ENCODE measurements around the gene BMERB1. TPM values are rescaled to one million over a fixed set of nuclear protein-coding genes. Genes with fewer than 3 reads are reported as not detected.

Gene BMERB1
- total and polyA plus RNA-seq, 7 donors = 26.6 to 133 (median 41.3) TPM

DNA sequence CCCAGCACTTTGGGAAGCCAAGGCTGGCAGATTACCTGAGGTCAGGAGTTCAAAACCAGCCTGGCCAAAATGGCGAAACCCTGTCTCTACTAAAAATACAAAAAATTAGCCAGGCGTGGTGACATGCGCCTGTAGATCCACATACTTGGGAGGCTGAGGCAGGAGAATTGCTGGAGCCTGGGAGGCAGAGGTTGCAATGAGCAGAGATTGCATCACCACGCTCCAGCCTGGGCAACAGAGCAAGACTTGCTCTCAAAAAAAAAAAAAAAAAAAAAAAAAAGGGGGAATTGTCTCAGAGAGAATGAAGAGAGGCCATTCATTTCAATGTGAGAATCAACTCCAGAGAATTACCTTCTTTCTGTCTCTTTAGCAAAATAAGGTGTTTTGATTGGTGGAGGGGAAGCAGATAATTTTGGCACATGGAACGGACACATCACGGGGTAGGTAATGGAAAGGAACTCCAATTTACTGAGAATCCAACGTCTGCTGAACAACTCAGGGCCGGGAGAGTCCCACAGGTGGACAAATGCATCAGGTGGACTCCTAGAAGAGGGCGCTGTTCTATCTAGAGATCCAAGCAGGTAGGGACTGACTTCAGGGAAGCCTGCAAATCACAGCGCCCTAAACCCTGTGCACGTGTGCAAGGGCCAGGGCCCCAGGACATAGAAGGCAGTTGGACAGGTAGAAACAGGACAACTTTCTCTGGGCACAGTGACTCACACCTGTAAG is 77.5 kb downstream of the BMERB1 start:
- peaks cover 0 to 3% of the 10 kb centered on the region in 2 donors for H3K36me3 ChIP-seq (ENCODE audit: insufficient read depth in 1 of 2, low read depth in 1 of 2)
- DNase-seq (no peak), ATAC-seq (no peak)
- no peaks in the 10 kb centered on the region for H3K9me3 ChIP-seq
- H3K27ac ChIP-seq = no peak overlapping the region
- intact Hi-C loops (cut with DNase I) = no loop called here
- no peak overlapping the region for H3K4me3 ChIP-seq
- WGBS, 3 donors = 95 to 99% (median 98%) methylated on average over 11 of the region's 11 CpGs
- H3K27me3 ChIP-seq (ENCODE audit: insufficient read depth in 3 of 3, low read length in 2 of 3) = no peaks in the 10 kb centered on the region
- peaks cover 7% of the 10 kb centered on the region for H3K4me1 ChIP-seq
- TF ChIP-seq, protein P1, sequence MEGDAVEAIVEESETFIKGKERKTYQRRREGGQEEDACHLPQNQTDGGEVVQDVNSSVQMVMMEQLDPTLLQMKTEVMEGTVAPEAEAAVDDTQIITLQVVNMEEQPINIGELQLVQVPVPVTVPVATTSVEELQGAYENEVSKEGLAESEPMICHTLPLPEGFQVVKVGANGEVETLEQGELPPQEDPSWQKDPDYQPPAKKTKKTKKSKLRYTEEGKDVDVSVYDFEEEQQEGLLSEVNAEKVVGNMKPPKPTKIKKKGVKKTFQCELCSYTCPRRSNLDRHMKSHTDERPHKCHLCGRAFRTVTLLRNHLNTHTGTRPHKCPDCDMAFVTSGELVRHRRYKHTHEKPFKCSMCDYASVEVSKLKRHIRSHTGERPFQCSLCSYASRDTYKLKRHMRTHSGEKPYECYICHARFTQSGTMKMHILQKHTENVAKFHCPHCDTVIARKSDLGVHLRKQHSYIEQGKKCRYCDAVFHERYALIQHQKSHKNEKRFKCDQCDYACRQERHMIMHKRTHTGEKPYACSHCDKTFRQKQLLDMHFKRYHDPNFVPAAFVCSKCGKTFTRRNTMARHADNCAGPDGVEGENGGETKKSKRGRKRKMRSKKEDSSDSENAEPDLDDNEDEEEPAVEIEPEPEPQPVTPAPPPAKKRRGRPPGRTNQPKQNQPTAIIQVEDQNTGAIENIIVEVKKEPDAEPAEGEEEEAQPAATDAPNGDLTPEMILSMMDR (IDR thresholded peaks at IDR 0.05) = no peak

DNA sequence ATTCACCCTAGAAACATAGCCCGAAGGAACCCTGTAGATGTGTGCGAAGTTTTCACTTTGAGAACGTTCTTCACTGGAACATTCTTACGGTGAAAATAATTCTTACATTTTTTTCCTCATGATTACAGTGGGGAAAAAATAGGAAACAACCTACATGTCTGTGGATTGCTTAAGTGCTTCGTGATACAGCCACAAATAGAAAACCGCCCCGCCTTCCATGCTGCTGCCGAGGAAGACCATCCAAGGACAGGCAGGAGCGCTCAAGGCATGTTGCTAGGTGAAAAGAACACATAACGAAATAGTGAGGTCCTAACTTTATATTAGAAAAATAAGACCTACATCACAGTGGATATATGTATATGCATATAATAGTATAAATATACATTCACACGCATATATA is 78.8 kb downstream of the BMERB1 start:
- TF ChIP-seq, protein P1 (IDR thresholded peaks at IDR 0.05) = no peak
- Histone ChIP-seq H3K4me1 (peaks cover 3% of the 10 kb centered on the region), H3K36me3 (ENCODE audit: insufficient read depth in 1 of 2, low read depth in 1 of 2) (peaks cover 0 to 3% of the 10 kb centered on the region in 2 donors), H3K4me3 (no peak overlapping the region), H3K9me3 (no peaks in the 10 kb centered on the region), H3K27ac (peak overlapping the region; percentile 1), H3K27me3 (ENCODE audit: insufficient read depth in 3 of 3, low read length in 2 of 3) (no peaks in the 10 kb centered on the region)
- 64 to 78% (median 75%) methylated on average over 11 of the region's 11 CpGs for WGBS, 3 donors
- DNase-seq (no peak), ATAC-seq (peak; percentile 63 to 78 (median 70))
- intact Hi-C loops (cut with DNase I) = no loop called here

DNA sequence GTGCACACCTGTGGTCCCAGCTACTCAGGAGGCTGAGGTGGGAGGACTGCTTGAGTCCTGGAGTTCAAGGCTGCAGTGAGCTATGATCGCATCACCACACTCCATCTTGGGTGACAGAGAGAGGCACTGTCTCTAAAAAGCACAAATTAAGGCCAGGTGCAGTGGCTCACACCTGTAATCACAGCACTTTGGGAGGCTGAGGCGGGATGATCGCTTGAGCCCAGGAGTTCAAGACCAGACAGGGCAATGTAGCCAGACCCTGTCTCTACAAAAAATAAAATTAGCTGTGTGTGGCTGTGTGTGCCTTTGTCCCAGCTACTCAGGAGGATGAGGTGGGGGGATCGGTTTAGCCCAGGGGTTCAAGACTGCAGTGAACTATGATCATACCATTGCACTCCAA is 81.6 kb downstream of the BMERB1 start:
- peaks cover 0 to 3% of the 10 kb centered on the region in 2 donors for H3K36me3 ChIP-seq (ENCODE audit: insufficient read depth in 1 of 2, low read depth in 1 of 2)
- DNase-seq (no peak), ATAC-seq (no peak)
- WGBS, 3 donors = 87 to 99% (median 96%) methylated on average over 4 of the region's 4 CpGs
- TF ChIP-seq, protein P1 (IDR thresholded peaks at IDR 0.05) = no peak
- H3K4me1 ChIP-seq = peaks cover 15% of the 10 kb centered on the region
- no peak overlapping the region for H3K27ac ChIP-seq
- intact Hi-C loops (cut with DNase I) = no loop called here
- no peaks in the 10 kb centered on the region for H3K9me3 ChIP-seq
- no peaks in the 10 kb centered on the region for H3K27me3 ChIP-seq (ENCODE audit: insufficient read depth in 3 of 3, low read length in 2 of 3)
- no peak overlapping the region for H3K4me3 ChIP-seq

DNA sequence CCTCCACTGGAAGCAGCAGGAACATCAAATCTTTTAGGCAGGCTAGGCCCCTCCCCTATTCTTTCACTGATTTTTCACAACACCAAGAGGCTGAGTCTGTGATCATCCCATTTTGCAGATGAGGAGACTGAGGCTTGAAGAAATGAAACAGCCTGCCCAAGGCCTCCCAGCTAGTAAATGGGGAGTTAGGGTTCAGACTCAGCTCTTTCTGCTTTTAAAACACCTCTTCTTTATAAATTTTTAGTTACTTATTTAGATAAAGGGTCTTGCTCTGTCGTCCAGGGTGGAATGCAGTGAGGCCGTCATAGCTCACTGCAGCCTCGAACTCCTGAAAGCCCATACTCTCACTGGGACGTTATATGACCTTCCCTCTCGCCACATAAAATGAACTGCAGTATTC is 82.2 kb downstream of the BMERB1 start:
- WGBS, 3 donors = 78 to 86% (median 78%) methylated on average over 5 of the region's 5 CpGs
- intact Hi-C loops (cut with DNase I) = no loop called here

More for the DNA sequence above, 82.2 kb downstream of the BMERB1 start:
- Histone ChIP-seq H3K27ac (no peak overlapping the region), H3K4me3 (no peak overlapping the region), H3K9me3 (no peaks in the 10 kb centered on the region), H3K36me3 (ENCODE audit: insufficient read depth in 1 of 2, low read depth in 1 of 2) (peaks cover 0 to 3% of the 10 kb centered on the region in 2 donors), H3K27me3 (ENCODE audit: insufficient read depth in 3 of 3, low read length in 2 of 3) (no peaks in the 10 kb centered on the region), H3K4me1 (peaks cover 19% of the 10 kb centered on the region)
- DNase-seq (no peak), ATAC-seq (no peak)
- TF ChIP-seq, protein P1 (IDR thresholded peaks at IDR 0.05) = no peak
